K562 (cell line): Measurements from ENCODE around the gene ZNF577. TPM values are rescaled to one million over a fixed set of nuclear protein-coding genes. Genes with fewer than 3 reads are reported as not detected.
A peak's percentile ranks its signal among the peaks of the same experiment; 100 is the strongest.

Experiments
- FIP1L1 ChIP-seq: fragments of 200-400 bp; formaldehyde crosslinking; IDR thresholded peaks from 2 replicates; pipeline ENCODE4 v1.6.1; 2018; ENCODE audit warnings: mild to moderate bottlenecking, low read depth, low read length; ENCODE audit not compliant: poor library complexity, severe bottlenecking
- GATAD2B ChIP-seq: fragments of 450-650 bp; IDR thresholded peaks from 2 replicates; pipeline ENCODE4 v1.6.1; 2017; ENCODE audit warnings: mild to moderate bottlenecking, borderline replicate concordance
- HDAC2 ChIP-seq: fragments of 450-650 bp; IDR thresholded peaks from 2 replicates; pipeline ENCODE4 v1.6.1; 2016; ENCODE audit warnings: mild to moderate bottlenecking
- KLF13 ChIP-seq: fragments of 450-650 bp; IDR thresholded peaks from 2 replicates; pipeline ENCODE4 v1.6.1; 2016; ENCODE audit warnings: missing genetic modification characterization, low read depth, mild to moderate bottlenecking, missing compliant biosample characterization, moderate library complexity, borderline replicate concordance
- MGA ChIP-seq: fragments of 450-650 bp; IDR thresholded peaks from 2 replicates; pipeline ENCODE4 v1.6.1; 2016; ENCODE audit warnings: mild to moderate bottlenecking, moderate library complexity
- MIER1 ChIP-seq: fragments of 450-650 bp; IDR thresholded peaks from 2 replicates; pipeline ENCODE4 v1.6.1; 2016; ENCODE audit warnings: antibody characterized with exemption, mild to moderate bottlenecking, low read depth
- PHF20 ChIP-seq: fragments of 450-650 bp; IDR thresholded peaks from 2 replicates; pipeline ENCODE4 v1.6.1; 2018; ENCODE audit not compliant: partially characterized antibody
- ZNF785 ChIP-seq: fragments of 250-450 bp; sonication (Bioruptor Pico); IDR thresholded peaks from 2 replicates; pipeline ENCODE4 v1.4.0; 2020; ENCODE audit warnings: mild to moderate bottlenecking
- polyA plus RNA-seq, 8 experiments: library from polyadenylated mRNA; depleted of rRNA in 4 of 8; stranded (reverse) in 5 of 8; unstranded in 3 of 8; fragments of >200 nt; fragmentation: Nextera tagmentation in 2 of 8; fragmentation: Illumina TruSeq in 1 of 8; extraction: Ambion mirVana in 2 of 8; extraction: Trizol in 1 of 8; gene quantifications; 2 replicates each; pipeline versions ENCODE4 v1.2.1 to v1.2.3, GENCODE V29; 2011 to 2014; ENCODE audit warnings: inconsistent platforms in 1 of 8, missing spikeins in 1 of 8
- total RNA-seq, 7 experiments: library from RNA; depleted of rRNA in 6 of 7; stranded (reverse); fragments of >200 nt in 6 of 7; fragmentation: Illumina TruSeq in 2 of 7; extraction: Trizol in 2 of 7; gene quantifications; 2 replicates each; pipeline versions ENCODE4 v1.2.1 to v1.2.3, GENCODE V29; 2011 to 2021; ENCODE audit warnings: low replicate concordance in 1 of 7
- TF ChIP-seq, protein P1 (sequence below): fragments of 250-450 bp; sonication (Bioruptor Pico); IDR thresholded peaks from 2 replicates; pipeline ENCODE4 v1.5.0; 2021

The ZNF577 gene
- total and polyA plus RNA-seq, 9 of the 15 experiments (the other 6 are each of a cell fraction or from before 2014, with no cell fraction given), result 1.3 to 12.7 (median 7.0) TPM

- TF ChIP-seq HDAC2 (0 out of 2 replicates have a peak, but pooled peaks have one; percentile 53), FIP1L1 (no peak), MGA (peak; percentile 86), MIER1 (no peak), ZNF785 (CRISPR knock-in tag) (no peak), PHF20 (peak; percentile 61), GATAD2B (no peak), KLF13 (tag) (no peak)
- TF ChIP-seq, protein P1, sequence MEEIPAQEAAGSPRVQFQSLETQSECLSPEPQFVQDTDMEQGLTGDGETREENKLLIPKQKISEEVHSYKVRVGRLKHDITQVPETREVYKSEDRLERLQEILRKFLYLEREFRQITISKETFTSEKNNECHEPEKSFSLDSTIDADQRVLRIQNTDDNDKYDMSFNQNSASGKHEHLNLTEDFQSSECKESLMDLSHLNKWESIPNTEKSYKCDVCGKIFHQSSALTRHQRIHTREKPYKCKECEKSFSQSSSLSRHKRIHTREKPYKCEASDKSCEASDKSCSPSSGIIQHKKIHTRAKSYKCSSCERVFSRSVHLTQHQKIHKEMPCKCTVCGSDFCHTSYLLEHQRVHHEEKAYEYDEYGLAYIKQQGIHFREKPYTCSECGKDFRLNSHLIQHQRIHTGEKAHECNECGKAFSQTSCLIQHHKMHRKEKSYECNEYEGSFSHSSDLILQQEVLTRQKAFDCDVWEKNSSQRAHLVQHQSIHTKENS (CRISPR knock-in tag), result no peak
These were observed 16.8 kb upstream of the ZNF577 start, which contains the start of gene ZNF649 (continued) for GRCh38 chr19:51904331-51905165.
